Measurements from ENCODE around the gene NDUFB6.
"Not testable (repeated sequence)": the region's sequence is repeated elsewhere in the genome, so short reads cannot be mapped to it uniquely, and the experiment has no call there.

NDUFB6 gene

DNA sequence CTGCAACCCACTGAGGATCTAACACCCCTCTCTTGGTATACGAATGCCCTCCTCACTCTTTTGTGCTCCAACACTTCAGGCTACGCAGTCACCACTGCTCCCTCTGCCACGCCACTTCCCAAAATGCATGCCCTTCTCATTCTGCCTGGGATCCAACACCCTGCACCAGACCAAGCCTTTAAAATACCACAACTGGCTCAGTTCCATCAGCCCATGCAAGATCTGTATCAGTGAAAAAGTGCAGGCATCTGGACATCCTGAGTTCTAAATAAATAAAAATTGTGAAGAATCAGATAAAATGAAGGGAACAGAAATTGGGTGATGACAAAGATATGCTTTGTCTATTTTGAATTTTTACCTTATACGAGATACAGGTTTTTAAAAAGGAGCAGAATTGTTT, 2.7 kb downstream of the NDUFB6 start:
- DNase-seq = no peak

DNA sequence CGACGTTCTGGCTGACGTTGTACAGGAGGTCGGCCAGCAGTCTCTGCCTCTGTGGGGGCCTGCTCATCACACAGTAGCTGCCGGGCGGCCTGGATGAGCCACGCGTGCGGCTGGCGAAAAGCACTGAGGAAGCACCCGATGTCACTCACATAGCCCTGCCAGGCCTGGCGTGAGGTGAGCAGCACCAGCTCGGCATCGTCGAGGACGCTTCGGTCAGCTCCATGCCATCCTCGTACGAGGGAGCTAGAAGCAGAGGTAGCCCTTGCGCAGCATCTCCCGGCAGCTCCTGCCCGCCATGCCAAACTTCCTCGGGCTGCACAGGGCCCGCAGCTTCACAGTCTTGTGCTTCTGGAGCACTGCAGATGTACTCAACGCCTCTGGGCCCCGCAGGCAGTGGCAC, 6.2 kb downstream of the NDUFB6 start:
- DNase-seq = no peak

DNA sequence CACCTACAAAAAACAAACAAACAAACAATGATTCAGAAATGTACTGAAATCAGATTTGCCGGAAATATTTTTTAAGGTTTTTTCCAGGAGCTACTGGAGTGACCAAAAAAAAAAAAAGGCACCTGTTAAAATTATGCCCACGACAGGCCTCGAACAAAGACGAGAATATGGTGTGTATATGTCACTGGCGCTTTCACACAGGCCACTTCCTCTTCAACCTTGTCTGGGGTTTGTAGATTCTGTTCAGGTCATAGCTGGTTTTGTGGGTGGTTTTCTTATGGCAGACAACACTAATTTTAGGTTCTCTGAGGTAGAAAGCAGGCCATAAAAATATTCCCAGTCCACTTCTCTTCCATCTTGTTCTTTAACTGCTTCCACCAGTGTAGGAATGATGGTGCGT, 7.0 kb downstream of the NDUFB6 start:
- no peak for DNase-seq

DNA sequence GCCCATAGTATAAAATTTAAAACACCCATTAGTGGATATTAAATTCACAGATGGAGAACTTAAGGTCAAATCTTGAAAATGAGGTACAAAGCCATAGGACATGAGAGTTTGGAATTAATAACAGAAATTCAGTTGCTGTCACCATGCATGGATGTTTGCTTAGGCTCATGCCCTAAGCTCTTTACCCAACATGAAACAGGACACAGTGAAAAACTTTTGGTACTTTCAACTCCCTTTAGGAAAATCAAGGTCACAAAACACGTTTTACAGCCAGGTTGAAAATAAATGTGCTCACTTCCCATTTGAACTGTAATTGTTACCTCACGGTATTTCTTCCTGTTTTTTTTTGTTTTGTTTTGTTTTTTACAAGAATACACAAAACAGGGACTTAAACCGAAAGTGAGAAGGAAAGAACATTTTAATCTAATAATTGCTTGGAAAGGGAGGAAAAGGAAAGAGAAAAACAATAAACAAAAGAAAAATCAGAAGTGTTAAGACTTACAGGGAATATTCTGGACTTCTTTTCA, 14.5 kb downstream of the NDUFB6 start:
- DNase-seq = no peak

DNA sequence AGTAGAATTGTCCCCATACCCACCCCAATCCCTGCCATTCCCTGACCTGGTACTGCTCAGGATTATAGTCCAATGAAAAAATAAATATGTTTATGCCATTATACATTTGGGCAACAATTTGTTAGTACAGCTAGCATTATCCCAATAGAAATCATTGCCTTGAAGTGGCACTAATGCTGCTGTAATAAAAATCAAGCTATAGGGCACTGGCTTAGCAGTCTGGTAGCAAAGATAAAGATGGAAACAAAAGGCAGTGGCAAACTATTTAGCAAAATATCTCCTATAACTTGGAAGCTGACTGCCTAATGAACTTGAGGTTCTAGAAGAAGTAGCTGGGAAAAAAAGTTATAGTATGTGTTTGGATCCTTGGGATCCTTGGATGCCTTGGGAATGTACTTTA, 18.4 kb downstream of the NDUFB6 start:
- DNase-seq = no peak

DNA sequence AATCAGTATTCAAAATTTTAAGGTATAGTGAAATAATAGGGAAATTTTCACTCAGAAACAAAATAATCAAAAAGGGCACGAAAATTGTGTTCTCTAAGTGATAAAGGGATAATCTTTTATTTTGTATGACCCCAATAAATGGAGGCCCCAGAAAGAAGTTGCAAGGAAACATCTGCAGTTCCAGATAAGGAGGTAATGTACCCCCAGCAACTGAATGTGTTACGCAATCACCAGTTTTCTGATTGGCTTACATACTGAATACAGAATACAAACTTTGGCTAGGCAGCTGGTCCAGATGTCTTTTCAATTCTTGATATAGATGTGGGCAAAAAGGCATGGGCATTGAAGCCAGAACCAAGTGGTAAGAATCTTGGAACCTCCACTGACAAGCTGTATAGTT, 18.9 kb downstream of the NDUFB6 start:
- no peak for DNase-seq

DNA sequence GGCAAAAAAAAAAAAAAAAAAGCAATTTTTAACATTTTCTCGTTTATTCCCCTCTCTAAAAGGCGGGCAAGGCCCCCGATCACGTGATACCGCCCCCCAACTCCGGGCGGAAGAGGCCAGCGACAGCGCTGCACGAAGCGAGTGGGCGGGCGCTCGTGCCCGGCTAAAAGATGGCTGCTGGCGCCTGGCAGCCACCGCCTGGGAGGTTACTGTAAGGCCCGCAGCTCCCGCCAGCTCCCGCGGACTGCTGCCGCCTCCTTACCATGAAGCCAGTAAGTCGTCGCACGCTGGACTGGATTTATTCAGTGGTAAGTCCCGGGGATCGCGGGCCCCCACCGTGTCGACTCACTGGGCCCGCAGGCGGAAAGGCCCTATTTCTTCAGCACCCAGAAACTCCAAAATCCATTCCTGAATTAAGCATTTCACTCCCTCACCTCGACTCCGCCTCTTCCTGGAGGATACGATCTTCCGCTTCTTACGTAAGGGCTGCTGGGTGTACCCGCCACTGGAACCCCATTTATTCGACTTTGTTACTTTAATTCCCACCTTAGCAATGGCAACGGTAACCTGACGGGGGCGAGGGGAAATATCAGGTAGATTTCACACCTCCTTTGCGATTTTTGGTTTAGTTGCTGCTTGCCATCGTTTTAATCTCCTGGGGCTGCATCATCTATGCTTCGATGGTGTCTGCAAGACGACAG, 20.6 kb downstream of the NDUFB6 start, which contains the start of the genes SMIM27 and TOPORS:
Gene SMIM27, plus strand, starts transcription at position 156 of the 701 bp plus-strand sequence. Its CDS starts 108 bp downstream, at position 264.
Gene TOPORS, minus strand, starts transcription at position 415 of the 701 bp plus-strand sequence. Its CDS starts 150 bp downstream, at position 265.
- DNase-seq = peak; percentile 92

DNA sequence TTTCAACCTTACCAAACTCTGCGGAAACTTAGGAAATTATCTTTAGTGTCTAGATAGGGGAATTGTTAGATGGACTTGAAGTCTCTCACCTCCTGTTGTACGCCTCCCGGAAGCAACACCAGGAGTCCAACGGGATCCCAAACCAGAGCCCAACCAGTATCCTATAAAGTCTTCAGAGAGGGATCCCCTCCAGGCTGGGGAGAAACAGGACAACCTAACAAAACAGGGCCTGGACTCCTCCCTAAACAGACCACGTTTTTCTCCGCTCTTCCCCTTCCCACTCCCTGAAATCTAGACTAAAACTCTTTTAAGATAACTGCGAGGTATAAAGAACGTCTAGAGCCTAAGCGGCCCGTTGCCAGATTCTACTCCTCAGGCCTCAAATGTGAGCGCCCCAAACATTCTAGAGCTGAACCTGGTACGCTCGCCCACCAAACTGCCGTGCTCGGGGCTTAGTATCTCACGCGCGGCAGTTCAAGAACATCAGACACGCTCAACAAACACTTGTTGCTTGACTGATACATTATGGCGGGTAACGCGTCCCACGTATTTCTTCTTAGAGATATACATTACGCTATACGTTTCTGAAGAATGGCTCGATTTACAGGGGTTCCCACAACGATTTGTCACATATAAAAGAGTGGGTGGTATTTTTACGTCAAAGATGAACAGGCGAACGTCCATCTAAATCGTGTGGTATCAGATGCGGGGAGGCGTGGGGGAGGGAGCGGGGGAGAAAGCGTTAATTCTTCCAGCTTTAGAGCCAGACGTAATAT, 21.5 kb downstream of the NDUFB6 start:
- peak; percentile 41 to 56 for DNase-seq

DNA sequence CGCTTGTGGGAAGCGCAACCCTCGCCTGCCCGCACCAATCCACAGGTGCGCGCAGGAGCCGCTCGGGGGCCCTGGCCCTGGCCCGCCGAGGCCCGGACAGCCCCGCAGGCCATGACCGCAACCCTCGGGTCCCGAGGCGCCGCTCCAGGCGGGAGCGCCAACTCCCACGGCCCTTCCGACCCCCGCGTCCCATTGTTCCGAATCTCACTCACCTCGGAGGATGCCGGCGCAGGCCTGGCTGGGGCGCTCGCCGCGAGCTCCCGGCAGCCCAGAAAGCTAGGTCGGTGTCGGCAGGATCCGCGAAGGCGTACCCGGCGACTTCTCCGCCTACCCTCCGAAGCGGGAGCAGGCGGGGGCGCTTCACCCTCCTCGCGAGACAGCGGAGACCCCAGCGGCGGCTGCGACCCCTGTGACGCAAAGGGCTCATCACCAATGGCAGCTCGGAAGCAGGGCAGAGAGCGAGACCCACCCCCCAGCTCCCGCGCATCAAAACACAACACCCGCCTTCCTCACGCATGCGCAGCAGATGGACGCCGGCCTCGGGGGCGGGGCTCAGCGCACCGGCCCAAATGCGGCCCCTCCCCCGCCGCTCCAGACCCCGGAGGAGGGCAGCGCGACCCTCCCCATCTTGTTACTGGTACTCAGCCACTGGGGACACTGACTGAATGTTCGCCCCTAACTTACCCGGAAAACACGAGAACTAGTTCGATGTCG, 22.2 kb downstream of the NDUFB6 start:
- DNase-seq = peak; percentile 97

DNA sequence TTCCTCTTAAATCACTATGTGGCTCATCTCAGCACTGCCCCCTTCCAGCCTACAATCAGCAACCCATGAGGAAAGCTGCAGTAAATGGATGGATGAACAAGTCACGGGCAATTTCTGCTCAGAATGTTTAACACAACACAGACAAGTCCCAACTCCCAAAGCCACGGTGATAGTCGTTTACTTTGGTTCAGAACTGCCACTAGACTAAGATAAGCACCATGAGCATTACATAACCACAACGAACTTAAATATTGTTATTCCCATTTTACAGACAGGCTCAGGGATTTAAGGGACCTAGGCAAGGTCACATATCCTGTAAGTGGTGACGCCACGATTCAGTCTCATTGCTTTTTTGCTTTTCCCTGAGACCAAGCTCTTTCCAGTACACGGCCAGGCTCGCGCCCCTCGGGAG, 22.8 kb downstream of the NDUFB6 start:
- DNase-seq = peak in 1 of 2 donors; percentile 7

DNA sequence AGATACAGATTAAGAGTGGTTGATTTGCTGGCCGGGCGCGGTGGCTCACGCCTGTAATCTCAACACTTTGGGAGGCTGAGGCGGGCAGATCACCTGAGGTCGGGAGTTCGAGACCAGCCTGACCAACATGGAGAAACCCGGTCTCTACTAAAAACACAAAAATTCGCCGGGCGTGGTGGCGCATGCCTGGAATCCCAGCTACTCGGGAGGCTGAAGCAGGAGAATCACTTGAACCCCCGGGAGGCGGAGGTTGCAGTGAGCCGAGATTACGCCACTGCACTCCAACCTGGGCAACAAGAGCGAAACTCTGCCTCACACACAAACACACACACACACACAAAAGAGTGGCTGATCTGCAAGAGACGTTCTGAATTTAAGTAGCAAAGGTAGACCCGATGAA, 24.7 kb downstream of the NDUFB6 start:
- not testable (repeated sequence) for DNase-seq

DNA sequence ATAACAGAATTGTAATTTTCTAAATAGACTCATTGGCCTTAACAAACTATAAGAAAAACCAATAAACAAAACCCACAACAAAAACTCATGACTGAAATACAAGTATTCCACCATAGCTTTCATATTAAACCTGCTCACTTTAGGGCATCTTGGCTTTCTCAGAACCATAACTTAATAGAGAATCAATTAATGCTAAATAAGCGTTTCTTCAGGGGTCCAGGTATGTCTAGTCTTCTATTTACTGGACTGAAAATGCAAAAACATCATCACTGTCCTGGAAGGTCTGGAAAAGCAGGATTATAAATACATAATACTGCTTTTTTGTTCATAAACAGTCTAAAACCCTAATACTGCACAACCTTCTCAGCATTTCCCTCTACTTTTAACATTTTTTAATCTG, 27.1 kb downstream of the NDUFB6 start:
- no peak for DNase-seq

DNA sequence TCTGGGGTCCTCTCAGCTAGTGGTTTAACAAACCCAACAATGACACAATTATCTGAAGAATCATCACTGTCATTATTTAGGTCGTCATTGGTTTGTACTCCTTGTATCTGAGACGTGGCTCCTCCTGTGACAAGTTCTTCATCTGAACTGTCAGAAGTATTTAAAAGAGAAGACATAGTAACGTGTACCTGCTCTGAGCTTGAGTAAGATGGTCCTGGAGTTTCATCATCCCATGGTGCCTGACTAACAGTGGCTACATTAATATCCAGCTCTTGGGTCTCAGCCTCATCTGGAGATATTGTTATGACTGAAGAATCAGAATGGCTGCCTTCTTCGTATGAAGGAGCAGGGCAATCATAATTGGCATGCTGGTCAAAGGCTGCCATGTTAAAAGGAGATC, 29.9 kb downstream of the NDUFB6 start:
- no peak for DNase-seq

DNA sequence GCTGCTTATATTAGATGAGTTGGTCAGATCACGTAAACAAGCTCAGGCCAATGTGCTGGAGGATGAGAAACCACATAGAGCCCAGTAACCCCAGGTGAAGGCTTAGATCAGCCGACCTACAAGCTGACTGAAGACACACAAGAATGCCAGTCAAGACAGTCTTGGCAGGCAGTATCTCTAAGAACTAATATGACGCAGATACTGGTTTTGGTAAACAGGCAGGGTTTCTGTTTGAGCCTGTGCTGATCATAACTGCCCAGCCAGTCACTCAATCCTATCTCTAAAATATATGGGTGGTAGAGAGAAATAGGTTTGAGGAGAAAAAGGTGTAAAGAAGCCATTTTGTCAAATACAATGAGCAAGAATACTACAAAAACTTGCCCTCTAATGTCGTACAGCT, 39.1 kb downstream of the NDUFB6 start:
- no peak for DNase-seq

DNA sequence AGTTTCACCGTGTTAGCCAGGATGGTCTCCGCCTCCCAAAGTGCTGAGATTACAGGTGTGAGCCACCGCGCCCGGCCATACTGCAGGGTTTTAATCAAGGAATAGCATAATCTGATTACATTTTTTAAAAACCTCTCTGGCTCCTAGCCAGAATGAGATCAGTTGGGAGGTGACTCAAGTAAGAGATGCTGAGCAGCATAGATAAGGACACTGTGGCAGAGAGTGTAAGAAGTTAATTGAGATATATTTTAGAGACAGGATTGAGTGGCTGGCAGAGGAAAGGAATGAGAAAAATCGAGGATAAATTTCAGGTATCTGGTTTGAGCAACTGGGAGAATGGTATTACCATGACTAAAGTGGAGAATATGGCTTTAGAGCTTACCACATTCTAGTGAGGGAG, 39.6 kb downstream of the NDUFB6 start:
- DNase-seq = no peak

DNA sequence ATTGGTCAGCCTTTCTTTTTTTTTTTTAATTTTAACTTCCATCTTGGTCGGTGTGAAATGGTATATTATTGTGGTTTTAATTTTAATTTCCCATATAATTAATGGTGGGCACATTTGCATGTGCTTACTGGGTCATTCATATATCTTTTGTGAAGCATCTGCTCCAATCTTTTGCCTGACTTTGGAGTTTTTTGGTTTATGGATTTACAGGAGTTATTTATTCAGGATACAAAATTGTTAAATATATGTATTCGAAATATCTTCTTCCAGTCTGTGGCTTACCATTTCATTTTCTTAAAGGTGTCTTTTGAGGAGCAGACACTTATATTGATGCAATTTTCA, 46.3 kb downstream of the NDUFB6 start:
- DNase-seq = no peak

DNA sequence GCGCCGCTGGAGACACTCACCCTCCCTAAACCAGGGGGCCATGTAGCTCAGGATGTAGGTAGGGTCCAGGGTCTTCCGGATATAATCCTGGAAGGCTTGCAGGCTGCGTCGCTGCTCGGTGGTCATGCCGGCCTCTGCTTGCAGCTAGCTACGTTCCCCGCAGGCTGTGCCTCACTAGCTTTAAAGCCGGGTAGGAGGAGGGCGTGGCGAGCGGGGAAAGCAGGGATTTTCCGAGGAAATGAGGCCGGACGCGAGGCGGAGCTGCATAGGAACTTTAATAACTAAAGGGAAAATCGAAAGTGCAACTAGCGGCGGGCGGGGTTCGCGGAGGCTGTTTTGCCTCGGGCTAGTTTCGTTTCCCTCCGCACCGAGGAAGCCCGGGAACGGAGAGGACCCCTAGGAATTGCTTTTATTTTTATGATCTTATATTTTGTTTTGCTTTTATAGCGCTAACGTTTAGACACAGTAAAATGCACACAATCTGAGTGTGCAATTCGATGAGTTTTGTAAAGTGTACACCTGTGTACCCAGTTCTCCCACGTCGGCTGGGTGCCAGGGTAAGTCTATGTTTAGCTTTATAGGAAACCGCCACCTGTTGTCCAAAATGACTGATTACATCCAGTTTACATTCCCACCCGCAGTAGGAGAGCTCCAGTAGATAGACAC, 46.8 kb downstream of the NDUFB6 start, which contains the start of gene RIGI:
Gene RIGI, minus strand, starts transcription at position 156 of the 666 bp plus-strand sequence. Its CDS starts 30 bp downstream, at position 126.
- DNase-seq = peak; percentile 79 to 90

DNA sequence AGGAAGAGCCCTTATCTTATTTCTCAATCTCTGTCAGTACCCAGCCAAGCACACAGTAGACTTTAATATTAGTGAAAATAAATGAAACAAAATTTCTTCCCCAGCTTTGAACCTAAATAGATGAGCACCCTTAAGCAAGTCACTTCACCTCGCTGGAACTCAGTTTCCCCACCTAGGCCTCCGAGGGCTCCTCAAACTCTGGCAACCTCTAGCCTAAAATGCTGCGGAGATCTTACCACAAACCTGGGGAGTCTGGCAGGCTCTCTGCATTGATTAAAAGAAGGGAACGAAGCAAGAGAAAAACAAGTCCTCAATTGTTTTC, 47.3 kb downstream of the NDUFB6 start:
- DNase-seq = no peak

DNA sequence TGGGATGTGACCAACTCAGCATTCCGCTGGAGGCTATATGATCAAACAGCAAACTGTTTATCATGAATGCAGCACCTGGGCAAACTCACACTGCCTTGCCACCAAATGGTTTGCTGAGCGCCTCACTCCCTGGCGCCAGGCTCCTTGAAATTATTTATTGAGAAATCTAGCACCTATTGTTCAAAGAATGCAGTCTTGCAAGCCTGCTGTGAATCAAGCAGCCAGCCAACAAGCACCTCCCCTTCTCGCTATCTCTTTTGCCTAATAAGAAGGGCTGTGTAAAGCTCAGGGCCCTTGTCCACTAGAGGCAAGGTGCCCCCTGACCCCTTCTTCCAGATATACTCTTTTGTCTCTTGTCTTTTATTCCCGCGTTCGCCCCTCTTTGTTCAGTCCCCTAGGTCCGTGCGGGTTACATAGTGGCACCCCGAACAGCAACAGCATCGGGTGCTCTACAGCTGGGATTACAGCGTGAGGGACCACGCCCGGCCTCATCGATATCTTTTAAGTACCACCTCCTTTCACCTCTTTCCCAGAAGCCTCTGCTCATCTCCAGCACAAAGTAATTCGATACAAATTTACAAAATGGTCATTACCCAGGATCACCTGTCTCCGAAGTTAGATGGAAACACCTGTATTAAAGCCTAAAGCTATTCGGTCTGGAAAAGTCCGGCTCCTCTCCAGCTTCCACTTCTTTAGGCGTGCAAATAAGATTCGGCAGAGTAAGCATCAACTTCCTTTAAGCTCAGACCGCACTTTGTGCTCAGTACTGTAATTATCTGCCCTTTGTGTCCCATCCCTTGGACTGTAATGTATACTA, 47.9 kb downstream of the NDUFB6 start:
- DNase-seq = peak in 1 of 2 donors; percentile 30

DNA sequence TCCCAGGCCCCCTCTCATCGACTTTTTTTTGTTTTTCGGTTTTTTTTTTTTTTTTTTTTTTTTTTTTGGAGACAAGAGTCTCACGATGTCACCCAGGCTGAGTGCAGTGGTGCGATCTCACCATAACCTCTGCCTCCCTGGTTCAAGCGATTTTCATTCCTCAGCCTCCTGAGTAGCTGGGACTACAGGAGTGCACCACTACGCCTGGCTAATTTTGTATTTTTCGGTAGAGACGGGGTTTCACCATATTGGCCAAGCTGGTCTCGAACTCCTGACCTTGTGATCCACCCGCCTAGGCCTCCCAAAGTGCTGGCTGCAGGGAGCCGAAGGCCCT, 48.4 kb downstream of the NDUFB6 start:
- not testable (repeated sequence) for DNase-seq

DNA sequence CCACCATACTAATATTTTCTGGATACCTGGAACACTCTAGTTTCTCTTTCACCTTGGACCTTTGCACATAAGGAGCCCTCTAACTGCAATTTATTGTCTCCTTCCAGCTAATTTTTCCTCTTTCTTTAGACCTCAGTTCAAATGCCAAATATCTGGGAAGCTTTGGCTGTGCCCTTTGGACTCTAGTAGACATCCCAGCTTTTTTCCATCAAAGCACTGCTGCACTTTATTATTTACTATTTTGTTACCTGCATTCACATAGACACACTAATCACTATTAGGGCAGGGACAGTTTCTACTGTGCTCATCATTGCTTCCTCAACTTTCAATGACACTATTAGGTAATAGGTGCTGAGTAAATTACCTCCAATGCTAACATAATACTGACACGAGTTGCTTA, 49.0 kb downstream of the NDUFB6 start:
- DNase-seq = no peak

DNA sequence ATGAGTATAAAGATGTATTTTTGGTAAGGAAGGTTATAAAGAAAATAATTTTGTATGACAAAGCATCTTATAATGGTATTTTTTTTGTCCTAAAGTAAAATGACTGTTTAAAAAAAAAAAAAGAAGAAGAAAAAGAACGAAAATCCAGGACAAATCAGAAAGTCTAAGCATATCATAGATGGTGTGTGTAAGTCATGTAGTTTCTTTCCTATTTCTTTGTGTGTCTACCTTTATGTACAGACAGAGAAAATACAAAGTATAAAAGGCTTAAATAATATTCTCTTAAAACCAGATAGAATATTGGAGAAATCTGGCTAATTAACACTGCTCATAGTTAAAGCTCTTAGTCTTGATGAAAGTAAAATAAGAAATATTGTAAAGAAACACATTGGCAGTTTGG, 54.7 kb downstream of the NDUFB6 start:
- DNase-seq = no peak

All from CD4-positive, alpha-beta T cell treated with Interleukin-1 beta for 1 hour (primary cell).